CD4-positive, alpha-beta T cell treated with Interferon gamma for 1 hour (primary cell): ENCODE data around the gene EXOC7.

ENCODE experiments used
- DNase-seq: peaks from one replicate; pipeline ENCODE4 v3.0.0-alpha.2; 2020

Gene EXOC7, protein sequence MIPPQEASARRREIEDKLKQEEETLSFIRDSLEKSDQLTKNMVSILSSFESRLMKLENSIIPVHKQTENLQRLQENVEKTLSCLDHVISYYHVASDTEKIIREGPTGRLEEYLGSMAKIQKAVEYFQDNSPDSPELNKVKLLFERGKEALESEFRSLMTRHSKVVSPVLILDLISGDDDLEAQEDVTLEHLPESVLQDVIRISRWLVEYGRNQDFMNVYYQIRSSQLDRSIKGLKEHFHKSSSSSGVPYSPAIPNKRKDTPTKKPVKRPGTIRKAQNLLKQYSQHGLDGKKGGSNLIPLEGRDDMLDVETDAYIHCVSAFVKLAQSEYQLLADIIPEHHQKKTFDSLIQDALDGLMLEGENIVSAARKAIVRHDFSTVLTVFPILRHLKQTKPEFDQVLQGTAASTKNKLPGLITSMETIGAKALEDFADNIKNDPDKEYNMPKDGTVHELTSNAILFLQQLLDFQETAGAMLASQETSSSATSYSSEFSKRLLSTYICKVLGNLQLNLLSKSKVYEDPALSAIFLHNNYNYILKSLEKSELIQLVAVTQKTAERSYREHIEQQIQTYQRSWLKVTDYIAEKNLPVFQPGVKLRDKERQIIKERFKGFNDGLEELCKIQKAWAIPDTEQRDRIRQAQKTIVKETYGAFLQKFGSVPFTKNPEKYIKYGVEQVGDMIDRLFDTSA

GRCh38 chr17:76103274-76104139 is at the start of gene EXOC7:
EXOC7 (minus strand) TSS chr17:76103787; CDS start chr17:76103692, 95 bp downstream.
- DNase-seq, result peak; percentile 90

DNA sequence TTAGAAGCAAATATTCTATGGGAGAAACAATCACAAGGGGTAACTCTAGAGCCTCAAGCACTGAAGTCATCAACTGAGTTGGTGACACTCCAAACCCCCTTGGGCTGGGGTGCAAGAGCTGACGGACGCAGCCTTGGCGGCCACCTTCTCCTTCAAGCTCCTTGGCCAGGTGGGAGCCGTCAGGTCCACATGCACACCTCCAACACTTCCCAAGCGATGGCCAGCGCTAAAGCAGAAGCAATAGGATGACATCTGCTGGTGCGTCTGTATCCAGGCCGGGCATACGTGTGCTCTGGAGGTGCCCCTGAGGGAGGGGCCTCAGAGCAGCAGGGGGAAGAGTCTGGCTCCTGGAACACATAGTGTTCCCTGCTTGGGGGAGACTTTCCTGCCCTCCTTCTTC is 49.6 kb upstream of the EXOC7 start:
- no peak for DNase-seq

- DNase-seq, result no peak
Observed at GRCh38 chr17:76152591-76152990, 49.0 kb upstream of the EXOC7 start.

DNA sequence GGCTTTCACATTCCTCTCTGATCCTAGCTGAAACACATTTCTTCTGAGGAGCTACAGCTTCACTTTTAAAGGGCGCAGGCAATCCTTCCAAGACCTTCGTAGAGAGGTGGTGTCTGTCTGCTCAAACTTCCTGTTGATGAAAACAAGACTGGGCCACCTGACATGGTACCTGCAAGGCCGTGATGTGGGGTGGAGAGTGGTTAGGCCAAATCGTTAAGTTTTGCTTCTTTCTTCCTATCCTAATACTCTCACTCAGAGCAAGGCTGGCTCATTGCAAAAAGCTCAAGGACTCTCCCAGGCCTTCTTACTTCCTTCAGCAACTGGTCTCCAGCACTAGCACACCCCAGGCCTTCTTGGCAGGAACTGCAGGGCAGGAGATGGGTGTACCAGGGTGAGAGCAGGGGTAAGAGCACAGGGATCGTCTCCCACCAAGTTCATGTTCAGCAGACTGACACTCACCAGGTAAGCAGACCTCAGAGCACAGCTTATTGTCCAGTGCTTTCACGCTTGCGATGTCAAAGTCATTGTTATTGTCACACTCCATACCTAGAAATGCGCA is 48.4 kb upstream of the EXOC7 start:
- peak; percentile 33 for DNase-seq

DNA sequence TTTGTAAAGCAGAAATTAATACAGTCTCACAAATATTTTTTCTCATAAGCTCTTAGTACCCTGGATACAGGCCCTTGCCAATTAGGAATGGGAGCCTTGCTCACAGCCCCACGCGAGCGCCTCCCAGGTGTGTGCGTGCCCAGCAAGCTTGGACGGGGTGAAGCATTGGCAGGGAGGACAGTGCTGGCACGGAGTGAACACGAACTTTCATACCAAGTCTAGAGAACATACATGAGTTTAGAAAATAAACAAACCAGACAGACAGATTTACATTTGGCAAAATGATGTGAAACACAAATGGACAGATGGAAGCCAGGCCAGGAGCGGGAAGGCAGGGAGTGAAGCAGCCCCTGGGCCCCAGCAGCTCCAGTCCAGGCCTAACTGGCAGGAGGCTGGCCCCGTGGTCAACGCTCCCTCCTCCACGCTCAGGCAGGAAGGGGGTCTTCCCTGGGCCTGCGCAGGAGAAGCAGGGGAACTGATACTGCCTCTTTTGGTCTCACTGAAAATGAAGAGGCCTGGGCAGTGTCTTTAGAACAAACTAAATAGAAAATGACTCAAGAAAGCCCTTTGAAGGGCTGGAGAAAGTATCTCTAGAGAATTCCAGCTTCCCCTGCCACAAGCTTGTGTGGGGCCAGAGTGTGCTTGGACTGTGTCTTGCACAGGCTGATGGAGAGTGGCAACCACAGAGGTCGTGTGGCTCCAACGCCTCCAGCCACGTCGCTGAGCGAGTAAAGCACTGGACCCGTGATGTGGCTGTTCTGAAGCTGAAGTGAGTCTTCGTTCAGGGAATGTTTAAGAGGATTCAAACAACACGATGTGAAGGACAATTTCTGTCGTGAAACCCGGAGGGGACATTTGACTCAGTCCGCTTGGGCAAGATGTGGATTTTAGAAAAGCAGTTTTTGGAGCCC is 47.4 kb upstream of the EXOC7 start:
- no peak for DNase-seq

- DNase-seq, result no peak
Observed at GRCh38 chr17:76149214-76149613, 45.6 kb upstream of the EXOC7 start.

DNA sequence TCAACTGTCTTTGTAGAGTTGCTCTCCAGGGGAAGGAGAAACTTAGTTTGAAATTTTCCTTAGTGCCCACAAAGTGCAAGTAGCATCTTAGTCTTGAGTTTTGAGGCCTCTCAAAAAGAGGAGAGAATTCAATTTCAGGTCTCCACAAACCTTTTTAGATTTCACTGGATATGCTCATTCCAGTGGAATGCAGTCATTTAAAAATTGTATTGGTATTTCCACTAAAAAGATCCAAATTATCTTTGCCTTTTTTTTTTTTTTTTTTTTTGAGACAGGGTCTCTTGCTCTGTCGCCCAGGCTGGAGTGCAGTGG is 44.4 kb upstream of the EXOC7 start:
- no peak for DNase-seq

DNA sequence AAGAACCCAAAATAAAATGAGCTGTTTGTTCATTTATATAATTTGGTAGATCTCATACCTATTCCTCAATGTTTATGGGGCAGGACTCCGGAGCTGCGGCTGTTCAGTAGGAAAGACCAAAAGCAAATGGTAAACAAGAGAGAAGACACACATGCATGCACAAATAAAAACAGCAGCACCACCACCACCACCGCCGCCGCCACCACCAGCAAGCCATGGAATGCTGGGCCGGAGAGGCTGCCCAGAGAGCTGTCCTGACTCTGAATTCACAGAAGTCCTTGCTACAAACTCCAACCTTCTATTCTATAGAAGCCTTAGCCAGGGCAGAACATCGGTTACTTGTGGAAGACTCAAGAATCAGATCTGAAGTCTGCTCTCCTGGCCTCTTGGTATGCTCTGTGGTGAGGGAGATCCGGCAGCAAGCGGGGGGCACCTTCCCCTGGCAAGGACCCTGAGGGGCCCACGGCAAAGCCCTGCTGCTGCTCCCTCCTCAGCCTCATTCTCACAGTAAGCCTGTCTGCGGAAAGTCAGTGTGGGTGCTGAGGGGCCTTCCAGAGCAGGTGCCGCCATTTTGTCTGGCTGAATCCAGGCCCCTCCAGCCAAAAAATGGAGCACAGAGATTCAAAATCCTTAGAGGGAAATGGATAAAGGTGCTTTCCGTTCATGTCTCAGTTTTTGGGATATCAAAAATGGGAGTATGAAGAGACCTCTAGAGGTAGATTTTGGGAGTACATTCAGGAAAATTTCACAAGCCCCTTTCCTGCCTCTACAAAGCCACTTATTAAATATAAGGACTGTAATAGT is 43.8 kb upstream of the EXOC7 start:
- DNase-seq, result no peak

DNA sequence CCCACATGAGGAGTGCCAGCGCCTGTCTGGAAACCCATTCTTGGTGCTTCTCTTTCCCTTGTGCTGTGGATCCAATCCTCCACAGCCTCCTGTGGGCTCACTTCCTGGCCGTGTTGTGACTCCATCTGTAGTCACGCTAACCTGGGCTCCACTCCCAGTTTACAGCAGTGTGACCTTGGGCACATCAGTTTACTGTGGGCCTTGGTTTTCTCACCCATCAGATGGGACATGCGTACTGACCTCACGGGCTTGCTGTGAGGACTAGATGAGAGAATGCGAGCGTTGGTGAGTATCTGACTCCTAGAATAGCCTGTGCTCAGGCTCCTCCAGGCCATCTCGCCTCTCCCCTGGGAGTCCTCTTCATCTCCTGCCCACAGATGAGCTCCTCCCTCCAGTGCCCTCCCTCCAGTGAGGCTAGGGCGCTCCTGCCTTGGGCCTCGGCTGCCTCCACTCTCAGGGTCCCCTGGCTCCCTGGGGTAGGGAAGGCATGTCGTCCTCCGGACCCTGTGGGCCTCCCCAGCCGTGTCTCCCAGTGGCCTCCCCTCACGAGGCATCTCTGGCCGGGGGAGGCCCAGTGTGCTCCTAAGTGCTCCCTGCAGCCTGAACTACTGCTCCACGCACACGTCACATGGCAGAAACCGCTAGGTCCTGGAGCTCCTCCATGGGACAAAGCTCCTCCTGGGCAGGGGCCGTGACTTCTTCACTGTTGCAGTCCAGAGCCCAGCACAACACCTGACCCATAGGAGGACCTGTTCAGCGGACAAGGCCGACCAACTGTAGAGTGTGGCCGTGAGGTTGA is 42.7 kb upstream of the EXOC7 start:
- no peak for DNase-seq

DNA sequence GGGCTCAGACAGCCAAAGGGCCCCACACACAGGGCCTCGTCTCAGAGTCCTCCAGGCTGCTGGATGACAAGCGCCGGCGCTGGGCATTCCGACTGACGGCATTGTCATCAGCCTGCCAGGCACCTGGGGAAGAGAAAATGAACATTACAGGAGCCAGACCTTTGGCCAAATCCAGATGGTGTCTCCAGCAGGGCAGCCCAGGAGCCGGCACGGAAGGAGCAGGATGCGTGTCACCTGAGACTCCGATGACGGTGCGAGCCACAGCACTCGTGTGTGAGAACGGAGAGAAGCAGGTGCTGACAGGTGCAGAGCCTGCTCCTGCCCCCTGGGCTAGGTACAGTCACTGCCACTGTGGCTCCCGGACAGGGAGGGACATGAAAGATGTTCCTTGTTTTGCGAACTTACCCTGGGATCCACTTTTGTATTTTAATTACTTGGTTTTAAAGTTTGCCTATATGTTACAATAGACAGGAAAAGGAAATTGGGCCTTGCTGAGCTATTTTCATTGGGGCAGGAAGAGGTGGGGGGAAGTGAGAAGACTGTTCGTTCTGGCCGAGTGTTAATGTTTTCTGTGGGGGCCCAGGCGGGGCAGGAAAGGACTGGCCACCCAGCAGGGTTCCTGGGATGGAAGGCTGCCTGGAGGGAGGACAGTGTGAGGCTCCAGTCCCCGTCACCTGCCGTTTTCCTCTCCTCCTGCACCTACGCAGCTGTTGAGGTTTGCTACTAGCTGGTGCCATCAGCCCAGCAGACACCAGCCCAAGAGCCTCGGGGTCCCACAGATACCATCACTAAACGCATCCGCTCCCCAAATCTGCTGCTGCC is 41.9 kb upstream of the EXOC7 start:
- peak; percentile 58 for DNase-seq

DNA sequence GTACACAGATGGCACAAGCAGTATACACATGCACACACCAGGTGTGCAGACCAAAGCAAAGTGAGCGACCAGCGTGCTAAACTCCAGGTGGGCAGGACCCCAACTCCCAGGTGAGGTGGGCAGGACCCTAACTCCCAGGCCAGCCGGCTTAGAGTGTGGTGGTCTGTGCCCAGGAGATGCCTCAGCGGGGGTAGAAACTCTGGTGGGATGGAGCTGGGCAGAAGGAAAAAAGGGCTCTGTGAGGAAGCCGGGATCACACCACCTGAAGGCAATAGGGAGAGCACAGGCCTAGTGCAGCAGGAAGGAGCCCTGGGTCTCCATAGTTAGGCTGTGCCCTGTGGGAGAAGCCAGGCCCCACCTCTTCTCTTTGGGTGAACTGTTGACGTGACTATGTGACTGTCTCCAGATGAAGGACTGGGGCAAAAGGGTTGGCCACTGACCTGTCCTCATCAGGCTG is 39.0 kb upstream of the EXOC7 start:
- no peak for DNase-seq

DNA sequence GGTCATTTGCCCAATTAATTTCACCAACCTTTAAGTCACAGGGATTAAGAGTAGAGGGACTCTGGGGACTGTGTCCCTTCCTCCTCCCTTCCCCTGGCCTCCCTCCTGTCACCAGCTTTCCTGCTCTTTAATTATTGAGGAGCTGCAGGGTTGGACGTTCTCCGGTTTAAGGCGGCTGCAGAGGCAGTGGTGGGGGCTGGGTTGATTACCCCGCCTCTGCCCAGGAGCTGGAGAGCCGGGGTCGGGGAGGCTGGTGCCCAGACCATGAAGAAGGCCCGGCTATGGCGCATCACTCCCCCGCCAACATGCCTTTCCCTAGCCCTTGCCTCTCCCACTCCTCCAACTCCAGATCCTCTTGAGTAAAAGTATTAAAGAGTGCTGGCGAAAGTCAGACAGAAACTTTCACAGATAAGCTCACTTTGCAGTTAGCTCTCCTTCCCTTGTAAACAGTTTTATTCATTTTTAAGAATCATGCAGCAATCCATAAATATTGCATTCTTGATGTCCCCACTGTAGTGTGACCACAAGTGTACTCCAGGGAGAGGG is 38.5 kb upstream of the EXOC7 start:
- DNase-seq, result no peak

DNA sequence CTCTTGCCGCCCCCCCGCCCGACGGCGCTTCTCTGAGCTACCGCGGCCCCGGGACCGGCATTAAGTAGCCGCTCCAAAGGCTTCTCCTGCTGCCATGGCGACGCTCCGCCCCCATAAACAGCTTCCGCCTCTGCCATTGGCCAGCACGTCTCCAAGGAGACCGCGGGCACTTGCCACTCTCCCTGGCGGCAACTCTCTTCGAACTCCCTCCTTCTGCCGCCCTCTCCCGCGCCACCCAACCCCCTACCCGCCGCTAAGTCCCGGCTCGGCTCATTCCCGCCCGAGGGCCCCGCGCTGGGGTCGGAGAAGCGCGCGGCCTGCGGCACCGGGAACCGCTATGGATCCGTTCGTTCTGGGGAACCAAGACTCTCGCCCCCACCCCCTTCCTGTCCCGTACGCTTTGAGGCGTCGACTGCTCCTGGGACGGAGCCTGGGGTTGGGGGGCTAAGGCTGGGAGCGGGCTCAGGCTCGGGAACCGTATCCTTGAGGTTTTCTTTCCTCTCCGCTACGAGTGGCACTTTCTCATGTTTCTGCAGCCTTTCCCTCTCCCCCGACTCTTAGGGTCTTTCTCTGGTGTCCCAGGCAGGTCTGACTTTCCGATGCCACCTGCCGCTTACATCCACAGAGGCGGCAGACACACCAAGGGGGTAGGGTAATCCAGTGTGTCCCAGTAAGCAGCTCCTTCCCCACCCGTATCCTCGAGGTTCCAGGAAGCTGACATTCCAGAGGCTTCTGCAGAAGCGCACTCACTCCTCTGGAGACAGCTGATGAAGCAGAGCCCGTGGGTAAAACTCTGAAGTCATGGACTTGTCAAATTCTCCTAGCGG is 37.8 kb upstream of the EXOC7 start, which contains the start of gene FOXJ1:
Gene FOXJ1, minus strand, starts transcription at position 34 of the 827 bp plus-strand sequence. CDS start 850 bp downstream, outside the sequence.
- peak; percentile 95 for DNase-seq

GRCh38 chr17:76140661-76141211 is 37.1 kb upstream of the EXOC7 start:
- DNase-seq, result no peak

DNA sequence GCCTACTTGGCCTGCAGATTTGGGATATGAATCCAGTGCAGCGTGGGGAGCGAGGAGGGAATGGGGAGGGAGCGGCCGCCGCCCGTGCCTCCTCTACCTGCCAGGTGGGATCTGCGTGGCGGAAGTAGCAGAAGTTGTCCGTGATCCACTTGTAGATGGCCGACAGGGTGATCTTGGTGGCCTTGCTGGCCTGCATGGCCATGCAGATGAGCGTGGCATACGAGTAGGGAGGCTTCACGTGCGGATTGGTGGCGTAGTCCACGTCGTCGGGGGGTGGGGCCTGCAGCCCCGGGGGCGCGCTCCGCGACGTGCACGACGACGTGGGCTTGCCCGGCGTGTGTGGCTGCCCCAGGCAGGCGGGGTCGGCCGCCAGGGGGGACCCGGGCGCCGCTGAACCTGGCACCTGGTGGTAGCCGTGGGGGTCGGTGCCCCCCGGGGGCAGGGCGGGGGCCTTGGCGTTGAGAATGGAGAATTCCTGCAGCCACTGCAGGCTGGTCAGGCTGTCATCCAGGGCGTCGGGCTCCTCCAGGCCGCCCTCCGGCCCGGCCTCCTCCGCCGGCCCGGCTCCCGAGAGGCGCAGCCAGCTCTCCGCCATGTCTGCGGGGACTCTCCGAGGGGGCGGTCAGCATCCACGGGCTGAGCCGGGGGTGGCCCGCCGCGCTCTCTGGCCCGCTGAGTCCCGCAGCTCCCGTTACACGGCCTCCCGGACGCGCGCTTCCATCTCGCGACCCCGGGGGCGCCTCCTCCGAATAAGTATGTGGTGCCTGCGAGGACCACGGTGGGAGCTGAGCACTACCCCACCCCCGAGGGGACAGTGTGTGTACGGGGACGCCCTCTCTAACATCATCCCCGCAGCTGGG is 36.4 kb upstream of the EXOC7 start:
- DNase-seq, result peak; percentile 48

DNA sequence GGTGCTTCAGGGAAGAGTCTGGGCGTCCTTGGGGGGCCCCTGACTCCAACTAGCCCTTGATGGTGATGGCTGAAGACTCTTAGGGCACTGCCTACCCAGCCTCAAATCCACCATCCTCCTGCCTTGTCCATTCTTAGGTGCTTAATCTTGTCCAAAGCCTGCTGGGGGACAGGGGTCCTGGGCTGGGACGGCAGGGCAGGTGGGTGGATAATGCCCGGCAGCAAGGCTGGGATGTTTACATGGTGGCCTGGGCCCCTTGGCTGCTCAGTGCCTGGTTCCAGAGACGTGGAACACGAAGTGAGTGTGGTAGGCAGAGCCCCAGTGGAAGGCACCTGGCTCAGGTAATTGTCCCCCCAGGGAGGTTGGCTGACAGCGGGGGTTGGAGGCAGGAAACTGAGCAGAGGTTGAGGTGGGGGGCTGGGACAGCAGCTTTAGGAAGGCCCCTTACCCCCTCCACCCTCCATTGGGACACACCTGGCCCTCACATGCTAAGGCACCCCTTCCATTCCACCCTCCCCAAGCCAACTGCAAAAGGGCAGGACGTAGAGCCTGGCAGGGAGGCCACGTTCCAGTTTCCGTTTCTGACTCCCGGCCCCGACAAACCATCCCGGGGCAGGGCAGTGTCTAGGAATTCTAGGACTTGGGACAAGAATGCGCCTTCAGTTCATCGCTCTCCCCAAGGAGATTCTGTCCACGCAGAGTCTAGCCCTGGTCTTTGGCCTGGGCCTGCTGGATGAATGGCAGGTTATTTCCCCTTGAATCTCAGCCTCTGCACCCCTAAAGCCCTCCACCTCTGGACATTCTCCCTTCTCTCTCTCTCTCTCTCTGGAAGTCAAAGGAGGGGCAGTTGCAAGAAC is 35.5 kb upstream of the EXOC7 start:
- DNase-seq, result no peak
